Measurements from ENCODE around the gene SRC. TPM values are rescaled to one million over a fixed set of nuclear protein-coding genes. Genes with fewer than 3 reads are reported as not detected.

The SRC gene
- total RNA-seq, 4 donors from 2014 or later = 87.0 to 155 (median 130) TPM

DNA sequence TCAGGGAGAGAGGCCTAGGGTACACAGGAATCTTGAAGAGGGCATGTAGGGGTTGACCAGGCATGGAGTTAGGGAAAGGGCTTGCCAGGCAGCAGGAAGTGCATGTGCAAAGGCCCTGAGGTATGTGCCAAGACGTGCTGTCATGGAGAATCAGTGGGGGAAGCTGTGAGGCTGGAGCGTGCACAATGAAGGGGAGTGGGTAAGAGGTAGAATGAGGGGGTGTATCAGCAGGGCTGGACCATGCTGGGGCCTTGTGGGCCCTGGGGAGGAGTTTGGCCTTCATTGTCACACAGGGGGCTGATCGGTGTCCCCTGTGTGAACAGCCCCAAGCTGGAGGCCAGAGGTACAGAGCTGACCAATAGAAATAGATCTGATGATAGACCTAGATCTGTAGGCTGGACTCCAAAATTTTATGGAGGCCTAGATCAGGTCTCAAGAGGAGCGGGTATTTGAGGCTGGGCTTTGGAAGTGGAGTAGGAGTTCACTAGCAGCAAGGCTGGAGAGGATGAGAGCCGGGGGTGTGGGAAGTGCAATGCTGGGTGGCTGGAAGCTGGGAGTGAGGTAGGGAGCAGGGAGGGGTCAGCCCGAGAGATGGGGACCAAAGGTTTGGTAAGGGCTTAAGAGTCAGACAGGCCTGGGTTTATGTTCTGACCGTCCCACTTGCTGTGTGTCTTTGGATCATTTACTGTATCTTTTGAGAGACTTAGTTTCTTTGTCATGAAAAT lies 3.0 kb downstream of the SRC start:
- no peak for DNase-seq
- WGBS, 2 donors (ENCODE audit: low coverage in 1 of 2) = 64 to 100% methylated on average over 2 to 7 of the region's 7 CpGs
- Histone ChIP-seq H3K4me3 (no peak overlapping the region), H3K27ac (peak overlapping the region; percentile 92 to 93 (median 93)), H3K36me3 (no peaks in the 10 kb centered on the region), H3K9me3 (no peaks in the 10 kb centered on the region), H3K27me3 (no peaks in the 10 kb centered on the region), H3K4me1 (peaks cover 7 to 57% (median 37%) of the 10 kb centered on the region in 4 donors)
- intact Hi-C loops (cut with DNase I; ENCODE audit: low total_unique reads) (no loop called here), in situ Hi-C loops (cut with MboI; ENCODE audit: low pct_ligation_motif_present in 1 of 4, low pct_unique_long_range_greater_than_20kb in 1 of 4, low sequenced_read_pairs in 3 of 4) (no loop called here)
- TF ChIP-seq POLR2A (IDR thresholded peaks at IDR 0.05) (no peak), EP300 (IDR thresholded peaks at IDR 0.05; ENCODE audit: low read depth) (no peak), POLR2AphosphoS5 (IDR thresholded peaks at IDR 0.05) (no peak)
- TF ChIP-seq, protein P1, sequence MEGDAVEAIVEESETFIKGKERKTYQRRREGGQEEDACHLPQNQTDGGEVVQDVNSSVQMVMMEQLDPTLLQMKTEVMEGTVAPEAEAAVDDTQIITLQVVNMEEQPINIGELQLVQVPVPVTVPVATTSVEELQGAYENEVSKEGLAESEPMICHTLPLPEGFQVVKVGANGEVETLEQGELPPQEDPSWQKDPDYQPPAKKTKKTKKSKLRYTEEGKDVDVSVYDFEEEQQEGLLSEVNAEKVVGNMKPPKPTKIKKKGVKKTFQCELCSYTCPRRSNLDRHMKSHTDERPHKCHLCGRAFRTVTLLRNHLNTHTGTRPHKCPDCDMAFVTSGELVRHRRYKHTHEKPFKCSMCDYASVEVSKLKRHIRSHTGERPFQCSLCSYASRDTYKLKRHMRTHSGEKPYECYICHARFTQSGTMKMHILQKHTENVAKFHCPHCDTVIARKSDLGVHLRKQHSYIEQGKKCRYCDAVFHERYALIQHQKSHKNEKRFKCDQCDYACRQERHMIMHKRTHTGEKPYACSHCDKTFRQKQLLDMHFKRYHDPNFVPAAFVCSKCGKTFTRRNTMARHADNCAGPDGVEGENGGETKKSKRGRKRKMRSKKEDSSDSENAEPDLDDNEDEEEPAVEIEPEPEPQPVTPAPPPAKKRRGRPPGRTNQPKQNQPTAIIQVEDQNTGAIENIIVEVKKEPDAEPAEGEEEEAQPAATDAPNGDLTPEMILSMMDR (IDR thresholded peaks at IDR 0.05) = no peak

DNA sequence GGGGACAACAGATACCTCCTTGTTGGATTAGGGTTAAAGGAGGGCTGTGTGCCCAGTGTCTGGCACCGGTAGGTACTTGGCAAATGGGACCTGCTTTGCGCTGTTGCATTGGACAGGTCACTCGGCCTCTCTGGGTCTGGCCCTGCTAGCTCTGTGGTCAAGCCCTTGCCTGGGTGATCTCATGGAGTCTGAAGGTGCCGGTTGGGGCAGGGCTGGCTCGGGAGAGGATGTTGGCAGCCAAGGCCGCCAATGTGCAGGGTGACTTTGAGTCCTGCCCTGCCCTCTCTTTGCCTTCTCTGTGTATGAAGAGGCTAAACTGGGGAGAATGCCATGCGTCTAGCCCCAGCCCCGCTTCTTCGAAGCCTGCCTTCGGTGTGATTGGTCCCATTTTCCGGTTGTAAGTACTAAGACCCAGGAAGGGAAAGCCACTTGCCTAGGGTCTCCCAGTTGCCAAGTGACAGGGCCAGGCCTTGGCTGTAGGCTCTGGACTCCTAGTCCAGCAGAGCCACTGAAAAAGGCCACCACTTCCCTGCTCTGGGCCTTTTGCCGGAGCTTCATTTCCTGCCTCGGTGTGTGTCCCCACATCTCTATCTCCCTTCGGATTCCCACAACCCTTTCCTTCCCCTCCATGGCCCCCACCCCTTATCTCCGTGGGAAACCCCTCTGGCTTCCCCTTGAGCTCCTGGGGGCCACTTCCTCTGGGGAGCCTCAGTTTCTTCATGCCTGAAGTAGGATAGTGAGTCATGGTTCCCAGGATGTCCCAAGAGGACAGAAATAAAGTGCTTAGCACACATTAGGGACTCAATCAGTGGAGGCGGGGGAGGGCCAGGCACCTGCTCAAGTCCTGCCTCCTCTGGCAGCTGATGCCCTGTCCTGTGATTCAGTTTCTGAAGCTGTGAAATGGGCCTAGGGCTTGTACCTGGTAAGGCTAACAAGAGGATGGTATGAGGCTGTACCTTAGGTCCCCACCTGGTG lies 3.9 kb downstream of the SRC start:
- in situ Hi-C loops (cut with MboI; ENCODE audit: low pct_ligation_motif_present in 1 of 4, low pct_unique_long_range_greater_than_20kb in 1 of 4, low sequenced_read_pairs in 3 of 4) = no loop called here
- Histone ChIP-seq H3K27me3 (no peaks in the 10 kb centered on the region), H3K4me1 (peaks cover 11 to 58% (median 41%) of the 10 kb centered on the region in 4 donors), H3K4me3 (no peak overlapping the region), H3K27ac (peak overlapping the region in 3 of 4 donors; percentile 9 to 26 (median 21)), H3K36me3 (no peaks in the 10 kb centered on the region), H3K9me3 (no peaks in the 10 kb centered on the region)
- TF ChIP-seq POLR2A (IDR thresholded peaks at IDR 0.05) = no peak
- TF ChIP-seq, protein P1 (IDR thresholded peaks at IDR 0.05) = no peak
- TF ChIP-seq EP300 (IDR thresholded peaks at IDR 0.05; ENCODE audit: low read depth) = no peak
- no peak for TF ChIP-seq POLR2AphosphoS5 (IDR thresholded peaks at IDR 0.05)
- WGBS, 2 donors (ENCODE audit: low coverage in 1 of 2) = 60 to 85% methylated on average over 2 to 16 of the region's 16 CpGs
- intact Hi-C loops (cut with DNase I; ENCODE audit: low total_unique reads) = no loop called here
- DNase-seq = no peak

DNA sequence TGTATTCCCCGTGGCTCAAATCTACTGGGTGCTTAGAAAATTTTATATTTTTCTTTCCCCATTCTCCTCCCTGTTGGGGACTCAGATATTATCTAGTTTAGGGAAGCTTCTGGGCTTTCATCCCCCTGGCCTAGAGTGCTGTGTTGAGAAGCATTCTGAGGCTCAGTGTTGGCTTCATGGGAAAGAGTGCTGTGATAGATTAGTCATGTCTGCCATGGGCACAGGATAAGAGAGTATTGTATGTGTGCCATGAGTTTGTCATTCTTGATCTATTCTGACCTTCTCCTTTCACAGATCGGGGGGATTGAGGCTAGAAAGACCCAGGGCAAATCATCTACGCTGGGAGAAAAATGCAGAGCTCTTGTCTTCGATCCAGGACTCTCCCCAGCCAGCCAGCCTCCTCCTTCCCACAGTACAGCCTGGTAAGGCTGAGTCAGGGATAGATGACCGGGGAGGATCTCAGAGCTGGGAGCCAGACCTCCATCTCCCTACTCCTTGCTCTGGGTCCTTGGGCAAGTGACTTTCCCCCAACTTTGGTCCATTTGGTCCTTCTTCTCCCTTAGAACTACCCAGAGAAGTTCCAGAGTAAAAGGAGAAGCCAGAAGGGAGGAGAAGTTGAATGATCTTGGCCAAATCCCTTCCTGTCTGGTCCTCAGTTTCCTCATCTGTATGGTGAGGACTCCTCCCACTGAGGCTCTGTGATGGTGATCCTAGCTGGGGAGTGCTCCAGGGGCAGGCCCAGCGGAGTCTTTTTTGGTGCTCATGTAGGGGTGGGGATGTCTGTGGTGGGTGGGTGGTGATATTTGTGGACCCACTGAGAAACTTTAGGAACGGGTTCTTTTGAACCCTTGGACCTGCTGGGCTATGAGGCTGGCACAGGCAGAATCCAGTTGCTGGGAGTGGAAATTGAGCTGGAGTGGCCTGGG lies 5.0 kb downstream of the SRC start:
- TF ChIP-seq, protein P1 (IDR thresholded peaks at IDR 0.05) = no peak
- TF ChIP-seq POLR2A (IDR thresholded peaks at IDR 0.05) (no peak), EP300 (IDR thresholded peaks at IDR 0.05; ENCODE audit: low read depth) (no peak), POLR2AphosphoS5 (IDR thresholded peaks at IDR 0.05) (no peak)
- in situ Hi-C loops (cut with MboI; ENCODE audit: low pct_ligation_motif_present in 1 of 4, low pct_unique_long_range_greater_than_20kb in 1 of 4, low sequenced_read_pairs in 3 of 4) (no loop called here), intact Hi-C loops (cut with DNase I; ENCODE audit: low total_unique reads) (no loop called here)
- no peak for DNase-seq
- 88% methylated on average over 7 of the region's 7 CpGs; no CpG with 5 or more reads in 1 of the 2 donors for WGBS, 2 donors (ENCODE audit: low coverage in 1 of 2)
- Histone ChIP-seq H3K27ac (no peak overlapping the region), H3K4me3 (no peak overlapping the region), H3K9me3 (no peaks in the 10 kb centered on the region), H3K36me3 (no peaks in the 10 kb centered on the region), H3K27me3 (no peaks in the 10 kb centered on the region), H3K4me1 (peaks cover 21 to 60% (median 48%) of the 10 kb centered on the region in 4 donors)
